ENCODE measurements around the gene MPZL1.
"Not testable (repeated sequence)": the region's sequence is repeated elsewhere in the genome, so short reads cannot be mapped to it uniquely, and the experiment has no call there.

DNA sequence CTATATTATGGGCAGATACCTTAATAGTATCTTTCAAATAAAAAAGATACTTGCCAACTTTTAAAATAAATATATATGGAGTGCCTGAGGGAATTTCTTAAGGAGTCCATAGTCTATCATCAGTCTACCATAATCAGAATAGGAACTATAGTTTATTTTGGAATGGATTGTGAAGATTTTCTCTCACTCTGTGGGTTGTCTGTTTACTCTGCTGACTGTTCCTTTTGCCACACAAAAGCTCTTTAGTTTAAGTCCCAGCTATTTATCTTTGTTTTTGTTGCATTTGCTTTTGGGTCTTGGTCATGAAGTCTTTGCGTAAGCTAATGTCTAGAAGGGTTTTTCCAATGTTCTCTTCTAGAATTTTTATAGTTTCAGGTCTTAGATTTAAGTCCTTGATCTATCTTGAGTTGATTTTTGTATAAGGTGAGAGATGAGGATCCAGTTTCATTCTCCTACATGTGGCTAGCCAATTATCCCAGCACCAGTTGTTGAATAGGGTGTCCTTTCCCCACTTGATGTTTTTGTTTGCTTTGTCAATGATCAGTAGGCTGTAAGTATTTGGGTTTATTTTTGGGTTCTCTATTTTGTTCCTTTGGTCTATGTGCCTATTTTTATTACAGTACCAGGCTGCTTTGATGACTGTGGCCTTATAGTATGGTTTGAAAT is 20.7 kb downstream of the MPZL1 start:
- TF ChIP-seq POLR2A, CTCF (IDR thresholded peaks at IDR 0.05): not testable (repeated sequence)

Measured in testis (tissue), 2 donors.